Ovary (tissue), 3 donors: ENCODE data around the gene CEMIP.

ENCODE experiments used
- EP300 ChIP-seq: sonication (generic); formaldehyde crosslinking; IDR thresholded peaks from one replicate; pipeline ENCODE4 v1.6.1; 2017; ENCODE audit warnings: antibody characterized with exemption
- POLR2A ChIP-seq: fragments of 450-650 bp; IDR thresholded peaks from one replicate; pipeline ENCODE4 v1.6.1; 2017; ENCODE audit warnings: antibody characterized with exemption, mild to moderate bottlenecking, moderate library complexity
- TF ChIP-seq, protein P1 (sequence below), 3 donors: fragments of 450-650 bp in 2 of 3; fragments of 200-600 bp in 1 of 3; IDR thresholded peaks; one replicate each; pipeline versions ENCODE4 v1.5.1 to v1.8.0; 2016 to 2022; ENCODE audit warnings: antibody characterized with exemption in 3 of 3, mild to moderate bottlenecking in 1 of 3
- donor health status: DM: no; HTN: no; CAD: no.

DNA sequence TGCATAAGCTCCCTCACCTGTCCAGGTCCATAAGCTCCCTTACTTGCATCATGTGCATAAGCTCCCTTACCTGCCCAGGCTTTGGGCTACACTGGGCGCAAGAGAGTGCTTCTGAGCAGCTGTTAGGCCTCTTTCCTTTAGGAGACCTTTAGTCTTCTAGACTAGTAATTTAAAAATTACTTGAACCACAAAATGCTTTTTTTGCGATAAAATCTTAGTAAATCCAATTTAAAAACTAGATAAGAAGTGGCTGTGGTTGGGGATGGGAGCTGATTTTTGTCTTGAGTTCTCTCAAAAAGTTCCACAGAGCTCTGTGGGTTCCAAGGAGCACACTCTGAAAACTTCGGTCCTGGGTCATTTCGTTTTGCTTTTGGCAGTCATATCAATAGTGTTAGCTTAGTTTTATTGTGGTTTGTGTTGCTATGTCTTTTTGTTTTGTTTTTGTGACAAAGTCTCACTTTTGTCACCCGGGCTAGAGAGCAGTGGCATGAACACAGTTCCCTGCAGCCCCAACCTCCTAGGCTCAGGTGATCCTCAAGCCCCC is 6.7 kb downstream of the CEMIP start:
- TF ChIP-seq, protein P1, sequence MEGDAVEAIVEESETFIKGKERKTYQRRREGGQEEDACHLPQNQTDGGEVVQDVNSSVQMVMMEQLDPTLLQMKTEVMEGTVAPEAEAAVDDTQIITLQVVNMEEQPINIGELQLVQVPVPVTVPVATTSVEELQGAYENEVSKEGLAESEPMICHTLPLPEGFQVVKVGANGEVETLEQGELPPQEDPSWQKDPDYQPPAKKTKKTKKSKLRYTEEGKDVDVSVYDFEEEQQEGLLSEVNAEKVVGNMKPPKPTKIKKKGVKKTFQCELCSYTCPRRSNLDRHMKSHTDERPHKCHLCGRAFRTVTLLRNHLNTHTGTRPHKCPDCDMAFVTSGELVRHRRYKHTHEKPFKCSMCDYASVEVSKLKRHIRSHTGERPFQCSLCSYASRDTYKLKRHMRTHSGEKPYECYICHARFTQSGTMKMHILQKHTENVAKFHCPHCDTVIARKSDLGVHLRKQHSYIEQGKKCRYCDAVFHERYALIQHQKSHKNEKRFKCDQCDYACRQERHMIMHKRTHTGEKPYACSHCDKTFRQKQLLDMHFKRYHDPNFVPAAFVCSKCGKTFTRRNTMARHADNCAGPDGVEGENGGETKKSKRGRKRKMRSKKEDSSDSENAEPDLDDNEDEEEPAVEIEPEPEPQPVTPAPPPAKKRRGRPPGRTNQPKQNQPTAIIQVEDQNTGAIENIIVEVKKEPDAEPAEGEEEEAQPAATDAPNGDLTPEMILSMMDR (IDR thresholded peaks at IDR 0.05) = no peak
- TF ChIP-seq POLR2A = no peak
- no peak for TF ChIP-seq EP300
